Naive B cell (primary cell): Measurements from ENCODE around the gene DMXL1. TPM values are rescaled to one million over a fixed set of nuclear protein-coding genes. Genes with fewer than 3 reads are reported as not detected.
"Not testable (repeated sequence)": the region's sequence is repeated elsewhere in the genome, so short reads cannot be mapped to it uniquely, and the experiment has no call there.

Experiments
- ATAC-seq, 2 donors: fragments of 150-1000 bp; cut with Tn5 transposase; 2 replicates each; pipeline ENCODE4 v1.10.0; 2021; ENCODE audit warnings: low read depth in 2 of 2, mild to moderate bottlenecking in 2 of 2, moderate library complexity in 2 of 2
- DNase-seq: peaks from one replicate; pipeline ENCODE4 v3.0.0; 2022
- H3K27ac Mint-ChIP-seq, 6 donors: one replicate each; pipeline ENCODE4 v1.8.0; 2020 to 2022; ENCODE audit warnings: mild to moderate bottlenecking in 6 of 6, mixed read lengths in 6 of 6, moderate library complexity in 5 of 6, inconsistent platforms in 2 of 6
- H3K27me3 Mint-ChIP-seq, 3 donors: one replicate each; pipeline ENCODE4 v1.8.0; 2021 to 2022; ENCODE audit warnings: mixed read lengths in 3 of 3, mild to moderate bottlenecking in 1 of 3
- H3K36me3 Mint-ChIP-seq, 2 donors: one replicate each; pipeline ENCODE4 v1.8.0; 2020 to 2022; ENCODE audit warnings: mixed read lengths in 2 of 2, inconsistent platforms in 1 of 2, mild to moderate bottlenecking in 1 of 2
- H3K4me1 Mint-ChIP-seq, 3 donors: one replicate each; pipeline ENCODE4 v1.8.0; 2020 to 2022; ENCODE audit warnings: mixed read lengths in 3 of 3, inconsistent platforms in 1 of 3, mild to moderate bottlenecking in 1 of 3, moderate library complexity in 1 of 3
- H3K4me3 Mint-ChIP-seq, 8 donors: one replicate each; pipeline ENCODE4 v1.8.0; 2020 to 2022; ENCODE audit warnings: mild to moderate bottlenecking in 8 of 8, mixed read lengths in 8 of 8, moderate library complexity in 8 of 8, inconsistent platforms in 2 of 8
- H3K9me3 Mint-ChIP-seq, 7 donors: one replicate each; pipeline ENCODE4 v1.8.0; 2020 to 2022; ENCODE audit warnings: mixed read lengths in 7 of 7, mild to moderate bottlenecking in 5 of 7, inconsistent platforms in 2 of 7, moderate library complexity in 1 of 7
- polyA plus RNA-seq, 6 donors: library from polyadenylated mRNA; unstranded; fragments of 300-500 nt; fragmentation: Illumina TruSeq; gene quantifications; one replicate each; pipeline ENCODE4 v1.2.3, GENCODE V29; 2021; ENCODE audit warnings: low read depth in 6 of 6

The DMXL1 gene
- polyA plus RNA-seq, 6 donors from 2014 or later, result 52.7 to 78.5 (median 69.0) TPM

DNA sequence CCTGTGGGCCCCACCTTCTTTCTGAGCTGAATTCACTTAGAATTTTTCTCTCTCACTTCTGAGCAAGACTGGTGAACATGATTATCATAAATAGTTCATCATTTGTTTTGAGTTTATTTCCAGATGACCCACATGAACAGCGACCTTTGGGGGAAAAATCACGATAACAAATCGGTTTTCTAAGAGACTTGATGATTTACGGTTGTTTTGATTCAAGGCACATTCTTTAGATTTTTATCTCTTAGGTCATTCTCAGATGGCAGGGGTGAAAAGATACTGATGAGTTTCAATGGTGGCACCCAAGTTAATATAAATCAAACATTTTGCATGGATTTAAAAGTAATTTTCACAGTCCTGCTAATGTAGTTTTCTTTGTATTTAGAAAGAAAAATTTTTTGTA, 95.1 kb downstream of the DMXL1 start:
- Mint-ChIP-seq H3K9me3 (no peaks in the 10 kb centered on the region), H3K27ac (peak overlapping the region in 1 of 6 donors; percentile 69), H3K4me3 (no peak overlapping the region), H3K36me3 (peaks cover 5 to 25% of the 10 kb centered on the region in 2 donors), H3K27me3 (no peaks in the 10 kb centered on the region), H3K4me1 (peaks cover 5 to 18% (median 6%) of the 10 kb centered on the region in 3 donors)
- DNase-seq (no peak), ATAC-seq (no peak)

DNA sequence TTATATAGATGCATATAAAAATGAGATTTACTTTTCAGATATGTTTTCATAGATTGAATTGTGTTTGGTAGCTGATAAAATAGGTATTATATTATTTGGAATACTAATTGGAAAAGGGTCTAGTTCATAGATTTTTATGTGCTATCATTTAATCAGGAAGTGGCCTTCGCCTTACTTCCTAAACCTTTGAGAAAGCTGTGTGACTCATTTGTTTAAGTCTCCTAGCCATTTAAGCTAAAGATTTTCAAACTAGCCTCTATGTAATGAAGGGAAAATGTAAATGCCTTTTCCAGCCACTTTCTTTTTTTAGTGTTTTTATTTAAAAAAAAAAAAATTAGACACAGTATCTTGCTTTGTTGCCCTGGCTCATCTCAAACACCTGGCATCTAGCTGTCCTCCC, 97.5 kb downstream of the DMXL1 start:
- Mint-ChIP-seq H3K27me3 (no peaks in the 10 kb centered on the region), H3K4me1 (peaks cover 5 to 15% (median 8%) of the 10 kb centered on the region in 3 donors), H3K27ac (peak overlapping the region in 2 of 6 donors; percentile 9 to 14), H3K4me3 (no peak overlapping the region), H3K36me3 (peaks cover 8 to 34% of the 10 kb centered on the region in 2 donors), H3K9me3 (no peaks in the 10 kb centered on the region)
- no peak for ATAC-seq
- no peak for DNase-seq

DNA sequence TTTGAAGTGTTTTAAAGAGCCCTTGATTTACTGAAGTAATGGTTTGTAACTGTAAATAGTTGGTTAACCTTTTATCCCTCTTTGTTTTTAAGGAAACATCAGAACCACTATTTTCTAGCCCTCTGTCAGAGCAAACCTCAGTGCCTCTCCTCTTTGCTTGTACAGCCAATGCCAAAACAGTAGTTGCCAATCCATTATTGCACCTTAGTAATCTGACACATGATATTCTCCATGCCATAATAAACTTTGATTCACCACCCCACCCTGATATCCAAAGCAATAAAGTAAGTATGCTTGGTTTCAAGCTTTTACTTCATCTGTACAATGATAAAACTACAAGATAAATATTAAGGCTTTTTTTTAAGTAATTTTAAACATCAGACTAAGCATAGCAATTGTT, 100.8 kb downstream of the DMXL1 start:
- H3K27ac Mint-ChIP-seq, result peak overlapping the region in 2 of 6 donors; percentile 5 to 62
- no peak for ATAC-seq
- peaks cover 13 to 27% of the 10 kb centered on the region in 2 donors for H3K36me3 Mint-ChIP-seq
- H3K27me3 Mint-ChIP-seq, result no peaks in the 10 kb centered on the region
- H3K4me3 Mint-ChIP-seq, result no peak overlapping the region
- H3K4me1 Mint-ChIP-seq, result peaks cover 19 to 28% (median 21%) of the 10 kb centered on the region in 3 donors
- no peak for DNase-seq
- no peaks in the 10 kb centered on the region for H3K9me3 Mint-ChIP-seq

DNA sequence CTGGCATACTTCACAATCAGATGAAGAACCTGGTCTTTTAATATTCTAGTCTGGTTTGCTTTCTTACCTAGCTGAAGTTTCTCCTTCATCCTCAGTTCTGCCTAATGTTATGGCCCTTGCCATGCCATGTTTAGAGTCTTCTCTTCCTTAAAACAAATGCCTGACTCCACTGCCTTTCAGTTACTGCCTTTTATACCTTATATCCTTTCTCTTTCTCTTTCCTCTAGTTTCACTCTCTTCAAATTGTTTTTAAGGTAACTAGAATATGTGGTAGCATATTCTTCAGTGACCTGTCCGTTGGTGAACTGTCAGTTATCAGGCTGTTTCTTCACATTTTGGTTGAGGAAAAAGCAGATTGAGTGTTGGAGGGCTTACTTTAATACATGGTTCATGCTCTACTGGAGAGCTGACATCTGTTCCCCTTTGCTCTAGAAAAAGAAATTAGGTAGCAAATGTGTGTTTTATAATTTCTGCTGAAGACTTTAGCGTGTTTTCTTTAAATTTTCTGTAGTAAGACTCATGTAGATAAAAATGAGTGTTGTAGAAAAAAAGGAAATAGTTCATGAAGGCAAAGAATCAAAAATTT, 103.8 kb downstream of the DMXL1 start:
- peak; percentile 9 for DNase-seq
- peaks cover 22 to 27% of the 10 kb centered on the region in 2 donors for H3K36me3 Mint-ChIP-seq

DNA sequence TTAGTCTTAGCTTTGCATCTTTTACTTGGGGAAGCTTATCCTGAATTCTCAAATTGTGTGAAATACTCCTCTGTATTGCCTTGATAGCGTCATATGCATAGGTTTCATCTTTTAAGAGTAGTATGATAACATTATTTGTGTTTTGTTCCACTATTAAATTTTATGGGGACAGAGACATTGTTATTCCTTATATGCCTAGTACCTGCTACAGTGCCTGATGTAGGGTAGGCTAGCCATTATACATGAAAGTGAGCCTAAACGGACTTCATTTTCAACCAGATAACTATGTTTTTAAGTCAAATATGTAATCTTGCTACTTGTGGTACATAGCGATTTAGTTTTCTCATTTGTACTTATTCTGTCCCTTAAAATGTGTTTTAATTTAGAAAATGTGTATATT, 105.9 kb downstream of the DMXL1 start:
- ATAC-seq (no peak), DNase-seq (no peak)
- Mint-ChIP-seq H3K9me3 (peaks cover 0 to 3% (median 0%) of the 10 kb centered on the region in 7 donors), H3K4me3 (no peak overlapping the region), H3K4me1 (peaks cover 17 to 27% (median 24%) of the 10 kb centered on the region in 3 donors), H3K27me3 (no peaks in the 10 kb centered on the region), H3K36me3 (peaks cover 11 to 30% of the 10 kb centered on the region in 2 donors), H3K27ac (peak overlapping the region in 1 of 6 donors; percentile 67)

More for the DNA sequence above, 103.8 kb downstream of the DMXL1 start:
- Mint-ChIP-seq H3K9me3 (no peaks in the 10 kb centered on the region), H3K4me1 (peaks cover 13 to 20% (median 18%) of the 10 kb centered on the region in 3 donors), H3K4me3 (peak overlapping the region in 5 of 8 donors; percentile 20 to 68 (median 64)), H3K27ac (peak overlapping the region; percentile 18 to 99 (median 54)), H3K27me3 (no peaks in the 10 kb centered on the region)
- ATAC-seq, result peak; percentile 53 to 62

DNA sequence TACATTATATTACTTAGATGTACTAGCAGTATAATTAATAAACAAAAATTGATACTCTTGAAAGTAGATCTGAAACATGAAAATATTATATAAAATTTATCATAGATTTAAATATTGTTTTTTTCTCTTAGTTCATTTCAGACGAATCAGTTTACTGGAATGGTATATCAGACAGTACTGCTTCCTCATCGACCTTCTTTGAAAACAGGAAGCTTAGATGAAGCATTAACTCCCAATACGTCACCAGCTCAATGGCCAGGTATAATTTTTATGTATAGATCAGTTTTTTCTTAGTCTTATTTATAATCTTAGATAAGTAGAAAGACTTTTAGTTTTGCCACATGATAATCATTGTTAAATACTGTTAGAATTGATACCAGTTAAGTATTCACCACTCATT, 106.3 kb downstream of the DMXL1 start:
- peaks cover 8 to 30% of the 10 kb centered on the region in 2 donors for H3K36me3 Mint-ChIP-seq
- H3K9me3 Mint-ChIP-seq, result peaks cover 0 to 3% (median 0%) of the 10 kb centered on the region in 7 donors
- H3K4me1 Mint-ChIP-seq, result peaks cover 17 to 27% (median 24%) of the 10 kb centered on the region in 3 donors
- DNase-seq (peak; percentile 16), ATAC-seq (peak; percentile 83 to 92)
- H3K4me3 Mint-ChIP-seq, result no peak overlapping the region
- H3K27me3 Mint-ChIP-seq, result no peaks in the 10 kb centered on the region
- H3K27ac Mint-ChIP-seq, result peak overlapping the region in 2 of 6 donors; percentile 67 to 72

DNA sequence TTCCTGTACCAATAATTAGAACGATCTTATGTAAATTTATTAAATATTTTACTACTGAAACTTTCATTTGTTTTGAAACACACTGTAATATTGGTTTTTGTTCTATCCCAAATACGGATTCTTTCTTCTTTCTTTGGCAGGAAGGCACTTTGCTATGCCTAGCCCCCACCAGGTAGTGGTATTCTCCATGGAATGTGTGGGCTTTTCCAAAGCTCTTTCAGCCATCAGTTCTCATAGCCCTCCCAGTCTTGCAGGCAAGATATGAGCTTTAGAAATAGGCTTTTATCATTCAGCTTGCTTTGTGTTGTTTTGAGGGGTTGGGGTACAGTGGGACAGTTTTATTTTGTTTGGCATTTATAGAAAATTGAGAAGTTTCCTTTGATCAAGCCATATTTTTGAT, 107.5 kb downstream of the DMXL1 start:
- no peak for DNase-seq
- H3K36me3 Mint-ChIP-seq, result peaks cover 8 to 28% of the 10 kb centered on the region in 2 donors
- H3K27ac Mint-ChIP-seq, result peak overlapping the region in 3 of 6 donors; percentile 54 to 90 (median 66)
- H3K4me3 Mint-ChIP-seq, result no peak overlapping the region
- H3K9me3 Mint-ChIP-seq, result peaks cover 0 to 3% (median 0%) of the 10 kb centered on the region in 7 donors
- no peak for ATAC-seq
- H3K4me1 Mint-ChIP-seq, result peaks cover 15 to 24% (median 22%) of the 10 kb centered on the region in 3 donors
- no peaks in the 10 kb centered on the region for H3K27me3 Mint-ChIP-seq

DNA sequence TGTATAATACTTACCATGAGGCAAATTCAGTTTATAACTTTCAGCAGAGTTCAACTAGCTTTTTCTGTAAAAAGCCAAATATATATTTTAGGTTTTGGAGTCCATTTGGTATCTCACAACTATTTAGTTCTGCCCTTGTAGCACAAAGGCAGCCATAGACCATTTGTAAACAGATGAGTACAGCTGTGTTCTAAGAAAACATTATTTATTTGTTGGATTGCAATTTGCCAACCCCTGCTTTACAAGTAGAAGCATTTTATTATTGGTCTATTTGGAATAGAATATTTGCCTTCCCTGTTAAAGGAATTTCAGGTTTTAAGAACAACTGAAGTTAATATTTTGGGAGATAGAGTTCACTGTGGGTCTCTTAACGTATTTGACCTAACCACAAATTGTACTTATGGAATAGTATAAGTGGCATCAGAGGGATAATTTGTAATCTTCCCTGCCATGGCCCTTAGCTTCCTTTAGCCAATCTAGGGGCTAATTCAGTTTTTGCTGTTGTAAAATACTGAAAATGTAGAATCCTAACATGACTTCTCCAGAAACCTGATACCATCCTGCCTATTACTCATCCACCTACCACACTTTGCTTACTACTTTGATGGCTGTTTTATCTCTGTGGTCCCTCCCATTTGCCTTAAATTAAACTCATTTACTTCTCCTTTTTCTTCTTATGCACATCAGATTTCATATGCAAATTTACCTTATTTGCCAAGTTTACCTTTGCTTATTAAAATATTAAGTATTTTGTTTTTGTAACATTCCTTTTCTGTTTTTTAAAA, 109.2 kb downstream of the DMXL1 start:
- peaks cover 8 to 31% of the 10 kb centered on the region in 2 donors for H3K36me3 Mint-ChIP-seq
- no peak for DNase-seq
- H3K27ac Mint-ChIP-seq, result peak overlapping the region in 3 of 6 donors; percentile 20 to 63 (median 24)
- no peaks in the 10 kb centered on the region for H3K27me3 Mint-ChIP-seq
- peaks cover 8 to 17% (median 16%) of the 10 kb centered on the region in 3 donors for H3K4me1 Mint-ChIP-seq
- H3K4me3 Mint-ChIP-seq, result no peak overlapping the region
- H3K9me3 Mint-ChIP-seq, result peaks cover 0 to 3% (median 0%) of the 10 kb centered on the region in 7 donors
- peak; percentile 41 to 50 for ATAC-seq

DNA sequence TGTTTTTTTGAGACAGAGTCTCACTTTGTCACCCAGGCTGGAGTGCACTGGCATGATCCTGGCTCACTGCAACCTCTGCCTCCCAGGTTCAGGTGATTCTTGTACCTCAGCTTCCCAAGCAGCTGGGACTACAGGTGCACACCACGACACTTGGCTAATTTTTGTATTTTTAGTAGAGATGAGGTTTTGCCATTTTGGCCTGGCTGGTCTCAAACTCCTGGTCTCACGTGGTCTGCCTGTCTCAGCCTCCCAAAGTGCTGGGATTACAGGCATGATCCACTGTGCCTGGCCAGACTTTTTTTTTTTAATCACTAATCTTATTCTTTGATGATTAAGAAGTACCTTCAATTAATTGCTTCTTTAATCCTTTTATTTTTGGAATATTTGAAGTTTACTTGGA, 114.6 kb downstream of the DMXL1 start:
- DNase-seq, H3K9me3 Mint-ChIP-seq, ATAC-seq, H3K4me3 Mint-ChIP-seq, H3K27me3 Mint-ChIP-seq: not testable (repeated sequence)
- H3K27ac Mint-ChIP-seq, result peak overlapping the region in 1 of 6 donors; percentile 18
- H3K36me3 Mint-ChIP-seq, result peaks cover 5 to 16% of the 10 kb centered on the region in 2 donors
- peaks cover 3 to 32% (median 21%) of the 10 kb centered on the region in 3 donors for H3K4me1 Mint-ChIP-seq

DNA sequence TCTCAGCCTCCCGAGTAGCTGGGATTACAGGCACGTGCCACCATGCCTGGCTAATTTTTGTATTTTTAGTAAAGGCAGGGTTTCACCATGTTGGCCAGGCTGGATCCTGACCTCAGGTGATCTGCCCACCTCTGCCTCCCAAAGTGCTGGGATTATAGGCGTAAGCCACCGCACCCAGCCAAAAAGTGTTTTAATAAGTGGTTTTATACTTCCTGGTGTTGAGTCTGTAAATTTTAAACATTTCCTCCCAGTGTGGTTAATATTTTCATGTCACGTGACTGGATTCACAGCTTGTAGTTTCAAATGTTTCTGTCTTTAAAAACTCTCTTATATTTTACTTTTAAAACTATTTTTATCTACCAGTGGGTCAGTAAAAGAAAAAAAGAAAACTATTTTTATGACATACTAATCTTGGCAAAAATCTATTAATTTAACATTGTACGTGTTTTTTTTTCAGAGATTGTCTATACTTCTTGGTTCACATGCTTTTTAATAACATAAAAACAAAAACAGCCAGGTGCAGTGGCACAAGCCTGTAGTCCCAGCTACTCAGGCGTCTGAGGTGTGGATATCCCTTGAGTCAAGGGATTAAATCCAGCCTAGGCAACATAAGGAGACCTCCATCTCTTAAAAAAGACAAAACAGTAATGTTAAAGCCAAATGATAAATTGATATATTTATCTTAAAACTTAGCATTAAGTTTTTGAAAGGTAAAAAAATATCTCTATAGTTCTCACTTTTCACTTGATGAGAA, 117.1 kb downstream of the DMXL1 start:
- DNase-seq, result peak; percentile 28

DNA sequence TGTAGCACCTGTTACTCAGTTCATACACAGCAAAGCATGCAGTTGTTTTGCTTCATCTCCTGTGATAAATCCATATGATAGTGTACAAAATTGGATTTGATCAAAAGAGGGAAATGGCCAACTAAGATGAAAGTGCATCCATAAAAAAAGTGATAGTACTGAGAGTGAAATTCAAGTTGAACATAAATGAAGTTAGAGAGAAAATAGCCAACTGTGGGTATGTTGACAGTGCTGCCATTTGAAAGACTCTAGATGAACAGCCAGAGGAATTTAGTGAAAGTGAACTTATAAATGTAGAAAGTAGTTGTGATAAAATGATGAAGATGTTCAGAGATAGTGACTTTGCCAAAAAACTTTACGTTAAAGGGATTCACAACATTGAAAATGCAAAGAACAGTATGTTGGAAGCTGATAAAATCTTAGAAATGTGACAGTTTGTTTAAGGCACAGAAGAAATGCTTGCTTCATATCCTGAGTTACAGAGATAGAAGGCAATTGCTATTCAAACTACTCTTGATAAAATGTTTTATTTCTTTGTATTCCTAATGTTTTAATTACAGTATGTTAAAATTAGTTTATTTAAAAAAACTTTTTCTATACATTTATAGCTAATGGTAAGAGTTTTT, 119.7 kb downstream of the DMXL1 start:
- no peak overlapping the region for H3K4me3 Mint-ChIP-seq
- no peak for ATAC-seq
- peaks cover 9 to 13% of the 10 kb centered on the region in 2 donors for H3K36me3 Mint-ChIP-seq
- H3K4me1 Mint-ChIP-seq, result peaks cover 3 to 30% (median 13%) of the 10 kb centered on the region in 3 donors
- H3K9me3 Mint-ChIP-seq, result no peaks in the 10 kb centered on the region
- no peaks in the 10 kb centered on the region for H3K27me3 Mint-ChIP-seq
- no peak overlapping the region for H3K27ac Mint-ChIP-seq
- DNase-seq, result no peak

More for the DNA sequence above, 117.1 kb downstream of the DMXL1 start:
- Mint-ChIP-seq H3K27me3 (no peaks in the 10 kb centered on the region), H3K4me1 (peaks cover 3 to 35% (median 20%) of the 10 kb centered on the region in 3 donors), H3K4me3 (peak overlapping the region in 7 of 8 donors; percentile 32 to 86 (median 70)), H3K36me3 (peaks cover 9 to 13% of the 10 kb centered on the region in 2 donors), H3K27ac (peak overlapping the region; percentile 33 to 96 (median 85)), H3K9me3 (no peaks in the 10 kb centered on the region)
- ATAC-seq, result peak; percentile 53 to 60

DNA sequence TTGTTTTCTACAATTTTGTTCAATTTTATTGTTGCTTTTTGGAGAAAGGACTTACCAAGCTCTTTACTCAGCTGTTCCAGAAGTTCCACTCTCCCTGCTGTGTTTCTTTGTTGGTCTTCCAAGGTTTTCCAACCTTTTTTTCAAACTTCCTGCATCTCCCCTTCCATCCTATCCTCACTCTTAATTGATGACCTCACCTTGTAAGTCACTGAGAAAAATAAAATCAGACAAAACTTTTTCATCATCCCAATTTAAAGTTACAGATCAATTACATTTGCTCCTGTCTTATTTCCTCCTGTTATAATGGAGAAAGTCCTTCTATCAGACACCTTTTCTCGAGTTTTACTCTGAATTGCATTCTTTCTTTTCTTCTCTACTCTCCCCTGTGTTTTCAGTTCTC, 121.1 kb downstream of the DMXL1 start:
- H3K4me3 Mint-ChIP-seq, result no peak overlapping the region
- H3K9me3 Mint-ChIP-seq, result no peaks in the 10 kb centered on the region
- peak overlapping the region in 2 of 6 donors; percentile 3 to 9 for H3K27ac Mint-ChIP-seq
- H3K4me1 Mint-ChIP-seq, result peaks cover 4 to 19% (median 10%) of the 10 kb centered on the region in 3 donors
- DNase-seq (no peak), ATAC-seq (no peak)
- H3K36me3 Mint-ChIP-seq, result peaks cover 18 to 24% of the 10 kb centered on the region in 2 donors
- no peaks in the 10 kb centered on the region for H3K27me3 Mint-ChIP-seq
